Ishikawa (cell line): ENCODE measurements around the gene ZNF474.

ENCODE experiments used
- CEBPB ChIP-seq: IDR thresholded peaks from 2 replicates; pipeline ENCODE4 v1.6.1; 2012
- CREB1 ChIP-seq: IDR thresholded peaks from 2 replicates; pipeline ENCODE4 v1.6.1; 2012; ENCODE audit warnings: low read depth
- EGR1 ChIP-seq: IDR thresholded peaks from 2 replicates; pipeline ENCODE4 v1.6.1; 2012
- EP300 ChIP-seq: IDR thresholded peaks from 2 replicates; pipeline ENCODE4 v1.6.1; 2012; ENCODE audit warnings: borderline replicate concordance
- FOXM1 ChIP-seq: IDR thresholded peaks from 2 replicates; pipeline ENCODE4 v1.6.1; 2012; ENCODE audit warnings: low read depth, borderline replicate concordance
- MAX ChIP-seq: IDR thresholded peaks from 2 replicates; pipeline ENCODE4 v1.6.1; 2012
- NFIC ChIP-seq: IDR thresholded peaks from 2 replicates; pipeline ENCODE4 v1.6.1; 2012
- RAD21 ChIP-seq: IDR thresholded peaks from 2 replicates; pipeline ENCODE4 v1.6.1; 2012; ENCODE audit warnings: low read depth
- REST ChIP-seq: IDR thresholded peaks from 2 replicates; pipeline ENCODE4 v1.6.1; 2012; ENCODE audit warnings: low read depth, mild to moderate bottlenecking
- TAF1 ChIP-seq: IDR thresholded peaks from 2 replicates; pipeline ENCODE4 v1.6.1; 2012; ENCODE audit warnings: low read depth, mild to moderate bottlenecking
- TCF12 ChIP-seq: IDR thresholded peaks from 2 replicates; pipeline ENCODE4 v1.6.1; 2012; ENCODE audit warnings: low read depth
- TEAD4 ChIP-seq: IDR thresholded peaks from 2 replicates; pipeline ENCODE4 v1.6.1; 2012
- YY1 ChIP-seq: IDR thresholded peaks from 2 replicates; pipeline ENCODE4 v1.6.1; 2012; ENCODE audit warnings: low read depth
- ZBTB7A ChIP-seq: IDR thresholded peaks from 2 replicates; pipeline ENCODE4 v1.6.1; 2012; ENCODE audit warnings: low read depth
- TF ChIP-seq, protein P1 (sequence below): IDR thresholded peaks from 2 replicates; pipeline ENCODE4 v1.6.1; 2012

ZNF474 gene

GRCh38 chr5:122162100-122162638 is 32.8 kb downstream of the ZNF474 start:
- TF ChIP-seq ZBTB7A (no peak), CEBPB (no peak), REST (no peak), FOXM1 (no peak), TCF12 (no peak)
- TF ChIP-seq, protein P1, sequence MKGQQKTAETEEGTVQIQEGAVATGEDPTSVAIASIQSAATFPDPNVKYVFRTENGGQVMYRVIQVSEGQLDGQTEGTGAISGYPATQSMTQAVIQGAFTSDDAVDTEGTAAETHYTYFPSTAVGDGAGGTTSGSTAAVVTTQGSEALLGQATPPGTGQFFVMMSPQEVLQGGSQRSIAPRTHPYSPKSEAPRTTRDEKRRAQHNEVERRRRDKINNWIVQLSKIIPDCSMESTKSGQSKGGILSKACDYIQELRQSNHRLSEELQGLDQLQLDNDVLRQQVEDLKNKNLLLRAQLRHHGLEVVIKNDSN = no peak

DNA sequence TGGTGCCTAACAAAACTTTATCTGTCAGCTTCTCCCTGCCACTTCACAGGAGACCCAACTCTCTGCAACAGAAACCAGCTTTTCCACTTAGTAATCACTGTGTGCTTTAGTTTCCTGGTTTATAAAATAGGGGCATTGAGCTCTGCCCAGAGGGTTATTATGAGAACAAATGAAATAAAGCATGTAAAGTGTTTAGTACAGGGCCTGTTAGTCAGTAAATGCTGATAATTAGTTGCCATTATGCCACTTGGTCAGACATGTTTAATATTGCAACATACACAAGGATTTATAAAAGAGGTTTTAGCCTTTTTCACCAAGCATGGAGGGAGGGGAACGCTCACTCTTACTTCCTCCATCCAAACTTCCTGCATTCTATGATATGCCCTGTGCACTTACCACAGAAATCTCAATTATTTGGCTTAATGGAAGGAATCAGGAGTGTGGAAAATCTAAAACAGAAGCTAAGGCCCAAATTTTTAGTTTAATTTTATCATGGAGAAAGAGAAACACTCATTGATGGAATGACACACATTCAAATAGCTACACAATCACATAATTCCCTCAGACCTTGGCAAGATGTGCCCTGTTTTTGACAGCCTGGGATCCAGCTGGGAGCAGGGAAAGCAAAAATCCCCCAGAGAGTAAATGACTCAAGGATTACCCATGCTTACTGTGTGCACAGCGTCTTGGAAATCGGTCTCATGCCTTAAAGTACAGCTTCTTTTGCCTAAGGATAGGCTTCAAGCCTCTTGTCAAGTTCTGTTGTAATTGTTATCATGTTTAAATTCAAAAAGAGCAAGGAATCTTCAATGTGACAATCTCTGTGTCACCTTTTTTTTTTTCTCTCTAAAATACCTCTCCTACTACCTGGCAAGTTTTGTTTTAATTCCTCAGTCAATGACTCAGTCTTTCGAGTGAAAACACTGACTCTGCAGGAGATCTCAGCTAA is 34.0 kb downstream of the ZNF474 start:
- TF ChIP-seq ZBTB7A = no peak
- 0 out of 2 replicates have a peak, but pooled peaks have one; percentile 11 for TF ChIP-seq EP300
- no peak for TF ChIP-seq YY1
- no peak for TF ChIP-seq RAD21
- TF ChIP-seq CEBPB = no peak

DNA sequence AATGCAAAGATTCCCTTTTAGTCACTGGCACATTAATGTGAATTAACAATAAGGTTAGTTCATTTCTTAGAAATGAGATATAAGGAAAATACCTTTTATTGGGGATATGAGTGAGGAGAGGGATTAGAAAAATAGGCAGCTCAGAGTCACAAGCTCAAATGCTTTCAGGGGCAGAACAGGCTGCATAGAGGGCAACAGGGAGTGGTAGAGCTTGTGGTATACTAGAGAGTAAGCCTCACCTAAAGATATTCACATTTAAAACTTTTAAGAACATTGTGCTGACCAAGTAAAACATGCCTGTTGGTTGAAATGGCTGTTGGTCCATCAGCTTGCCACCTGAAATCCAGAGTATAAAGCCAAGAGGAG is 34.7 kb downstream of the ZNF474 start:
- TF ChIP-seq CEBPB (no peak), YY1 (no peak)

- no peak for TF ChIP-seq NFIC
- TF ChIP-seq EP300 = no peak
These were observed 35.6 kb downstream of the ZNF474 start for GRCh38 chr5:122164831-122165558.

GRCh38 chr5:122165559-122166078 is 36.3 kb downstream of the ZNF474 start:
- TF ChIP-seq CEBPB (no peak), CREB1 (no peak), TAF1 (no peak), EP300 (no peak), ZBTB7A (no peak)

DNA sequence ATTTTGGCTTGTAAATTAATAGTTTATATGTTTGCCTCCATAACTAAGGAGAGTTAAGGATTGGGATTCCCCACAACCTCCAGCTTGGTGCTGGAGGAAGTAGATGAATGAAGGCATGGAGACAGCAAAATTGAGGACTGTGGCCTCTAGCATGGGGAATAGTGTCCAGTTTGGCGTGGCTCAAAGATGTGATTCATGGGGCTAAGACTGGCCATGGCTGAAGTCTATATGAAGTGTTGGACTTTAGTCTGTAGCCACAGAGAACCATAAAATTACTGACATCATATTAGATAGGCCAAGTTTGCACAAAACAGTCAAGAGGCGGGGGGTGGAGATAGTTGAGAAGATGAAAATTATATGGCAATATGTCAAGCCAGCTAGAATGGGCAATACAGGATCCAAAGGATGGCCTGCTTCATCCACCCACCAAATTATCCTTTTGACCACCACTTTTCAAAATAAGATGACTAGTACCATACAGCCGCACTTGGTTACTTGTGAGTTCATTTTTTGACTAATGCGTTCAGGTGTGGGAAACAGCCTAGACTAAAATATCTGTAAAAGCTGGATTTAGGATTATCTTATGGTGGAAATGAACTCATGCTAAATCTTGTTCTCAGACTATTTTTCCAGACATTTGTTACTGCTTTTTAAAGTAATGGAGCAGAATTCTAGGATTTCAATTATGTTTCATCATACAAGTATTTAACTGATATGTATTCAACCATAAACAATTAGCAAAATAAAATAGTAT is 40.2 kb downstream of the ZNF474 start:
- no peak for TF ChIP-seq NFIC
- TF ChIP-seq TAF1 = no peak
- TF ChIP-seq TEAD4 = no peak
- no peak for TF ChIP-seq RAD21
- TF ChIP-seq, protein P1 = no peak
- no peak for TF ChIP-seq EGR1
- no peak for TF ChIP-seq FOXM1
- TF ChIP-seq ZBTB7A = no peak
- no peak for TF ChIP-seq CEBPB
- no peak for TF ChIP-seq CREB1
- TF ChIP-seq EP300 = no peak
- no peak for TF ChIP-seq MAX

- TF ChIP-seq TCF12 (no peak), RAD21 (no peak), TAF1 (no peak), MAX (no peak), TEAD4 (peak; percentile 40; the same call in 1 of the 2 replicates), CEBPB (no peak), ZBTB7A (no peak), YY1 (no peak), CREB1 (no peak), REST (no peak), FOXM1 (no peak), EP300 (peak; percentile 39; the same call in 1 of the 2 replicates), NFIC (peak; percentile 87), EGR1 (no peak)
- TF ChIP-seq, protein P1 = no peak
These were observed 41.3 kb downstream of the ZNF474 start for GRCh38 chr5:122170620-122171019.
